Measurements from ENCODE around the gene SNX7. TPM values are rescaled to one million over a fixed set of nuclear protein-coding genes. Genes with fewer than 3 reads are reported as not detected.

SNX7 gene
- total and polyA plus RNA-seq, 9 of the 15 experiments (the other 6 are each of a cell fraction or from before 2014, with no cell fraction given), result 0.09 TPM; not detected in 8

DNA sequence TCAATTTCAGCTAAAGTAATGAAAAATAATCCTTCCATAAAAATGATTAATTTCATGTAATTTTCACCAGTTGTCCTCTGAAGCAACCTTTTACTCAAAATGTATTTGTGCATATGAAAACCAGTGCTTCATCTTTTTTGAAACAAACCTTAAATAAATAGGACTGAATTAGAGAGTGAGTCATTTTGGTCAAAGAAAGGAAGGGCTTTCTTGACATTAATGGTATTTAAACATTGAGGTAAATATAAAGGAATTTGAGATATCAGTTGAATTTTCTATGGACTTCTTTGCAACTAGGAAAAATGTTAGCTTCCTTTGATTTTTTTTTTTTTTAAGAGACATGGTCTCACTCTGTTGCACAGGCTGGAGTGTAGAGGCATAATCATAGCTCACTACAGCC, 38.7 kb downstream of the SNX7 start (continued):
- TF ChIP-seq, protein P1, sequence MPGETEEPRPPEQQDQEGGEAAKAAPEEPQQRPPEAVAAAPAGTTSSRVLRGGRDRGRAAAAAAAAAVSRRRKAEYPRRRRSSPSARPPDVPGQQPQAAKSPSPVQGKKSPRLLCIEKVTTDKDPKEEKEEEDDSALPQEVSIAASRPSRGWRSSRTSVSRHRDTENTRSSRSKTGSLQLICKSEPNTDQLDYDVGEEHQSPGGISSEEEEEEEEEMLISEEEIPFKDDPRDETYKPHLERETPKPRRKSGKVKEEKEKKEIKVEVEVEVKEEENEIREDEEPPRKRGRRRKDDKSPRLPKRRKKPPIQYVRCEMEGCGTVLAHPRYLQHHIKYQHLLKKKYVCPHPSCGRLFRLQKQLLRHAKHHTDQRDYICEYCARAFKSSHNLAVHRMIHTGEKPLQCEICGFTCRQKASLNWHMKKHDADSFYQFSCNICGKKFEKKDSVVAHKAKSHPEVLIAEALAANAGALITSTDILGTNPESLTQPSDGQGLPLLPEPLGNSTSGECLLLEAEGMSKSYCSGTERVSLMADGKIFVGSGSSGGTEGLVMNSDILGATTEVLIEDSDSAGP (CRISPR knock-in tag; IDR thresholded peaks at IDR 0.05), result no peak

DNA sequence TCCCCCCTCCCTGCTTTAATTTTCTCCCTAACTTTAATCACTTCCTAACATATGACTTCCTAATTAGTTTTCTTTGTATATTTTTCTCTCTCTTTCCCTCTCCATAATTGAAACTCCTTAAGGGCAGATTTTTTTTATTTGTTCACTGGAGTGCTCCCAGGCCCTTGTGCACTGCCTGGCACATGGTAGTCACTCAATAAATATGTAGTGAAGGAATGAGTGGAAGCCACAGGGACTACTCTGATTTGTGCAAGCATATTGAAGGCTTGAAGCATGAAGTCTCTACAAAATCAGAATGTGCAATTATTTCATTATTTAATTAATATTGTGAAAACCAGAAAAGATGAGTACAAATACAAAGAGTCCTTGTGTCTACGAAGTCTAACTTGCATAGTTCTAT, 41.5 kb downstream of the SNX7 start:
- 0 out of 2 replicates have a peak, but pooled peaks cover 1% of the 10 kb centered on the region for H3K9me3 ChIP-seq (replicated peaks; ENCODE audit: control insufficient read depth, insufficient read depth, low read depth, low read length)
- no peaks in the 10 kb centered on the region for H3K27me3 ChIP-seq (ENCODE audit: control insufficient read depth in 2 of 2, insufficient read depth in 2 of 2, low read length in 2 of 2)
- ATAC-seq (no peak), FAIRE-seq (no peak), DNase-seq (ENCODE audit: extremely low read depth in 1 of 4, low spot score in 3 of 4) (no peak)
- H3K79me2 ChIP-seq (ENCODE audit: control insufficient read depth, insufficient read depth, low read length), result no peaks in the 10 kb centered on the region
- no peak overlapping the region for H3K27ac ChIP-seq (ENCODE audit: extremely low read depth, low read depth, low read length)
- in situ Hi-C loops (cut with MboI) (no loop called here), intact Hi-C loops (cut with micrococcal nuclease) (no loop called here)
- BruUV-seq (replicated peaks), result no TSS peak
- TF ChIP-seq YBX1 (IDR thresholded peaks at IDR 0.05), result no peak
- no peak for TF ChIP-seq RFX1 (IDR thresholded peaks at IDR 0.05)
- no peak for TF ChIP-seq SMAD4 (CRISPR knock-in tag; conservative IDR thresholded peaks at IDR 0.05)
- no peak for TF ChIP-seq CREB3L1 (IDR thresholded peaks at IDR 0.05; ENCODE audit: borderline replicate concordance, low read depth)
- TF ChIP-seq, protein P2, sequence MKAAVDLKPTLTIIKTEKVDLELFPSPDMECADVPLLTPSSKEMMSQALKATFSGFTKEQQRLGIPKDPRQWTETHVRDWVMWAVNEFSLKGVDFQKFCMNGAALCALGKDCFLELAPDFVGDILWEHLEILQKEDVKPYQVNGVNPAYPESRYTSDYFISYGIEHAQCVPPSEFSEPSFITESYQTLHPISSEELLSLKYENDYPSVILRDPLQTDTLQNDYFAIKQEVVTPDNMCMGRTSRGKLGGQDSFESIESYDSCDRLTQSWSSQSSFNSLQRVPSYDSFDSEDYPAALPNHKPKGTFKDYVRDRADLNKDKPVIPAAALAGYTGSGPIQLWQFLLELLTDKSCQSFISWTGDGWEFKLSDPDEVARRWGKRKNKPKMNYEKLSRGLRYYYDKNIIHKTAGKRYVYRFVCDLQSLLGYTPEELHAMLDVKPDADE (conservative IDR thresholded peaks at IDR 0.05; ENCODE audit: control insufficient read depth, low read depth, low read length), result no peak
- no peak for TF ChIP-seq SOX6 (IDR thresholded peaks at IDR 0.05)
- TF ChIP-seq SNAPC5 (CRISPR knock-in tag; IDR thresholded peaks at IDR 0.05), result no peak
- TF ChIP-seq FOS (IDR thresholded peaks at IDR 0.05; ENCODE audit: extremely low read depth, insufficient read length), result no peak
- TF ChIP-seq POLR2G (IDR thresholded peaks at IDR 0.05; ENCODE audit: low read depth, low read length), result no peak
- TF ChIP-seq KDM2B (CRISPR knock-in tag; IDR thresholded peaks at IDR 0.05), result no peak
- no peak for TF ChIP-seq DMBX1 (CRISPR knock-in tag; IDR thresholded peaks at IDR 0.05; ENCODE audit: borderline replicate concordance)
- TF ChIP-seq NCOA1 (IDR thresholded peaks at IDR 0.05; ENCODE audit: low read depth), result no peak
- TF ChIP-seq BRD9 (IDR thresholded peaks at IDR 0.05; ENCODE audit: low read depth, partially characterized antibody), result no peak
- no peak for TF ChIP-seq ZNF354B (CRISPR knock-in tag; IDR thresholded peaks at IDR 0.05)
- TF ChIP-seq ETV6 (IDR thresholded peaks at IDR 0.05; ENCODE audit: borderline replicate concordance in 1 of 2, low read depth in 2 of 2, low read length in 1 of 2), result no peak
- TF ChIP-seq ETV6 (CRISPR knock-in tag; IDR thresholded peaks at IDR 0.05; ENCODE audit: borderline replicate concordance), result no peak
- TF ChIP-seq SIN3B (IDR thresholded peaks at IDR 0.05; ENCODE audit: low read depth), result no peak
- TF ChIP-seq FOXJ2 (tag; IDR thresholded peaks at IDR 0.05), result no peak
- no peak for TF ChIP-seq HMG20B (CRISPR knock-in tag; IDR thresholded peaks at IDR 0.05)
- no peak for TF ChIP-seq ZNF583 (CRISPR knock-in tag; IDR thresholded peaks at IDR 0.05)
- H3K4me1 ChIP-seq (replicated peaks in 1 of 2; ENCODE audit: control insufficient read depth in 2 of 2, insufficient read depth in 2 of 2, low read length in 2 of 2), result no peaks in the 10 kb centered on the region
- H3K4me3 ChIP-seq, result no peak overlapping the region
- no peak overlapping the region for H2AFZ ChIP-seq (ENCODE audit: low read depth, low read length)
- H3K4me2 ChIP-seq (ENCODE audit: insufficient read depth, low read length), result no peak overlapping the region
- no peak overlapping the region for H3K9ac ChIP-seq (ENCODE audit: insufficient read depth in 1 of 2, low read depth in 2 of 2, low read length in 2 of 2)
- WGBS (ENCODE audit: insufficient coverage, low coverage, missing lambda C conversion rate), result 0% methylated on average over 1 of the region's 1 CpG
- no peaks in the 10 kb centered on the region for H3K9me1 ChIP-seq (ENCODE audit: control insufficient read depth, insufficient read depth, low read length)
- H3K36me3 ChIP-seq (ENCODE audit: control insufficient read depth, insufficient read depth, low read length), result no peaks in the 10 kb centered on the region
- no peaks in the 10 kb centered on the region for H4K20me1 ChIP-seq (replicated peaks; ENCODE audit: control insufficient read depth, insufficient read depth, low read length)
- CTCF ChIA-PET (ENCODE audit: low intra/inter-chr PET ratio), result no interaction called here
- POLR2A ChIA-PET, result no interaction called here
